HepG2 (cell line): ENCODE data around the gene CTIF.

Experiments
- BRCA1 ChIP-seq: sonication (generic); formaldehyde crosslinking; IDR thresholded peaks from 2 replicates; pipeline ENCODE4 v1.4.0; 2020; ENCODE audit warnings: missing genetic modification reagents
- CTCF ChIP-seq: sonication (generic); formaldehyde crosslinking; IDR thresholded peaks from 2 replicates; pipeline ENCODE4 v1.5.0; 2020; ENCODE audit warnings: mild to moderate bottlenecking, missing genetic modification reagents, moderate library complexity
- EZH2 ChIP-seq: conservative IDR thresholded peaks from 2 replicates; pipeline ENCODE4 v1.6.1; 2012; ENCODE audit warnings: mild to moderate bottlenecking, low read depth, low read length, moderate library complexity
- HOMEZ ChIP-seq: IDR thresholded peaks from 2 replicates; pipeline ENCODE4 v1.6.1; 2016; ENCODE audit warnings: low read depth
- KLF9 ChIP-seq: IDR thresholded peaks from 2 replicates; pipeline ENCODE4 v1.6.1; 2016; ENCODE audit warnings: low read depth
- SP1 ChIP-seq, 2 experiments: fragments of 450-650 bp in 1 of 2; sonication (generic) in 1 of 2; formaldehyde crosslinking in 1 of 2; IDR thresholded peaks; 2 replicates each; pipeline versions ENCODE4 v1.4.0 to v1.6.1; 2016 to 2020; ENCODE audit warnings: missing genetic modification reagents in 1 of 2
- UBTF ChIP-seq: sonication (generic); formaldehyde crosslinking; IDR thresholded peaks from 2 replicates; pipeline ENCODE4 v1.4.0; 2020; ENCODE audit warnings: mild to moderate bottlenecking, missing genetic modification reagents

- no peak for TF ChIP-seq HOMEZ (CRISPR knock-in tag)
- no peak for TF ChIP-seq SP1 (IDR thresholded peaks at IDR 0.05)
- no peak for TF ChIP-seq SP1 (CRISPR knock-in tag; IDR thresholded peaks at IDR 0.05)
- no peak for TF ChIP-seq BRCA1 (CRISPR knock-in tag)
- no peak for TF ChIP-seq UBTF
- TF ChIP-seq KLF9 (CRISPR knock-in tag), result no peak
- no peak for TF ChIP-seq CTCF (CRISPR knock-in tag)
- TF ChIP-seq EZH2, result no peak
Observed at GRCh38 chr18:48600456-48601090, 61.7 kb downstream of the CTIF start.
